GM12875 (cell line): ENCODE results near the gene FAM174A.
A peak's percentile ranks its signal among the peaks of the same experiment; 100 is the strongest.

Experiments
- H3K4me3 ChIP-seq: one replicate; pipeline ENCODE4 v1.5.1; 2011; ENCODE audit warnings: low read depth, low read length, control low read depth
- CTCF ChIP-seq: IDR thresholded peaks from 2 replicates; pipeline ENCODE4 v1.5.1; 2011; ENCODE audit warnings: low read depth, mild to moderate bottlenecking, control low read depth, inconsistent platforms, low read length, moderate library complexity, borderline replicate concordance; ENCODE audit not compliant: insufficient read depth

Gene FAM174A

GRCh38 chr5:100535060-100536005 is at the start of gene FAM174A:
FAM174A (plus strand) TSS chr5:100535374; CDS start chr5:100535531, 157 bp downstream.
- peak within 1 kb of the TSS; percentile 63 for H3K4me3 ChIP-seq
- TF ChIP-seq CTCF, result no peak

GRCh38 chr5:100493996-100494395 is 41.2 kb upstream of the FAM174A start:
- TF ChIP-seq CTCF, result no peak
- H3K4me3 ChIP-seq, result no peak overlapping the region

GRCh38 chr5:100496296-100496695 is 38.9 kb upstream of the FAM174A start:
- TF ChIP-seq CTCF, result no peak
- H3K4me3 ChIP-seq, result no peak overlapping the region

GRCh38 chr5:100502684-100503083 is 32.5 kb upstream of the FAM174A start:
- no peak overlapping the region for H3K4me3 ChIP-seq
- no peak for TF ChIP-seq CTCF

GRCh38 chr5:100505984-100506670 is 29.0 kb upstream of the FAM174A start:
- TF ChIP-seq CTCF, result no peak

GRCh38 chr5:100516285-100516684 is 18.9 kb upstream of the FAM174A start:
- no peak for TF ChIP-seq CTCF
- H3K4me3 ChIP-seq, result no peak overlapping the region

More at GRCh38 chr5:100505984-100506670, 29.0 kb upstream of the FAM174A start:
- no peak overlapping the region for H3K4me3 ChIP-seq
